Testis (tissue), 2 donors: Measurements from ENCODE around the gene CCDC93.

Experiments
- CTCF ChIP-seq, 3 experiments: fragments of 450-650 bp in 2 of 3; fragments of 200-600 bp in 1 of 3; sonication (generic) in 1 of 3; IDR thresholded peaks; one replicate each; pipeline ENCODE4 v1.5.1; 2016 to 2019; ENCODE audit warnings: antibody characterized with exemption in 3 of 3, mild to moderate bottlenecking in 2 of 3, moderate library complexity in 1 of 3
- POLR2A ChIP-seq: fragments of 450-650 bp; IDR thresholded peaks from one replicate; pipeline ENCODE4 v1.6.1; 2017; ENCODE audit warnings: antibody characterized with exemption, mild to moderate bottlenecking, moderate library complexity

- TF ChIP-seq CTCF (IDR thresholded peaks at IDR 0.05) (no peak), POLR2A (no peak)
These were observed 31.4 kb upstream of the CCDC93 start for GRCh38 chr2:118045286-118045685.
